ENCODE measurements around the gene MKX. TPM values are rescaled to one million over a fixed set of nuclear protein-coding genes. Genes with fewer than 3 reads are reported as not detected.

The MKX gene
- total and polyA plus RNA-seq, 2 donors (not counting 3 experiments of a cell fraction or from before 2014, with no cell fraction given) = not detected

DNA sequence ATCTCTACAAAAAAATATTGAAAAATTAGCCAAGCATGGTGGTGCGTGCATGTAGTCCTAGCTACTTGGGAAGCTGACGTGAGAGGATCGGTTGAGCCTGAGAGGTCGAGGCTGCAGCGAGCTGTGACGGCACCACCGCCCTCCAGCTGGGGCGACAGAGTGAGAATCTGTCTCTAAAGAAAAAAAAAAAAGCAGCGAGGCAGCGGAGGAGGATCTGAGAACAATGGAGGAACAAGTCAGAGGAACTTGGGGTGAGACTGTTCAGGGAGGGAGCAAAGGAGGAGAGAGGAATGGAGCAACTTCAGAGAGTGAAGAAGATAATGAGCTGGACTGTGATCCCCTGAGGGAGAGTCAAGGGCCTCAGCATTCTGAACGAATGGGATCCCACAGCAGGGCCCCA lies 85.4 kb downstream of the MKX start:
- no peaks in the 10 kb centered on the region for H3K79me2 ChIP-seq (ENCODE audit: control insufficient read depth, insufficient read depth, low read length)
- peaks cover 0 to 8% of the 10 kb centered on the region in 2 experiments for H3K27me3 ChIP-seq (ENCODE audit: control insufficient read depth in 2 of 2, insufficient read depth in 2 of 2, low read length in 2 of 2)
- H3K27ac ChIP-seq (ENCODE audit: insufficient read depth, low read depth, low read length) = no peak overlapping the region
- BruUV-seq (replicated peaks) = no TSS peak
- H3K4me1 ChIP-seq (ENCODE audit: control insufficient read depth, extremely low read depth, insufficient read depth, low read length) = no peaks in the 10 kb centered on the region
- H3K4me3 ChIP-seq (replicated peaks in 1 of 3; ENCODE audit: insufficient read depth in 1 of 3, low read depth in 1 of 3, low read length in 3 of 3) = no peak overlapping the region
- dilution Hi-C loops (cut with MboI; ENCODE audit: extremely low pct_ligation_motif_present, low sequenced_read_pairs) = no loop called here
- ChIA-PET POLR2A (no interaction called here), CTCF (interaction anchor here (2.5 kb wide), 1 partner anchor 581 kb away, joined by 9 read pairs; no protein-coding TSS in a partner anchor)
- H3K4me2 ChIP-seq (ENCODE audit: insufficient read depth, low read length) = no peak overlapping the region
- no peak for TF ChIP-seq JUN (IDR thresholded peaks at IDR 0.05; ENCODE audit: borderline replicate concordance, insufficient read depth, insufficient read length, low read depth)
- TF ChIP-seq FOS (IDR thresholded peaks at IDR 0.05; ENCODE audit: borderline replicate concordance, insufficient read depth, low read length) = no peak
- TF ChIP-seq, protein P1, sequence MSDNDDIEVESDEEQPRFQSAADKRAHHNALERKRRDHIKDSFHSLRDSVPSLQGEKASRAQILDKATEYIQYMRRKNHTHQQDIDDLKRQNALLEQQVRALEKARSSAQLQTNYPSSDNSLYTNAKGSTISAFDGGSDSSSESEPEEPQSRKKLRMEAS (IDR thresholded peaks at IDR 0.05; ENCODE audit: insufficient read depth, insufficient read length) = no peak
- TF ChIP-seq EZH2 (IDR thresholded peaks at IDR 0.05; ENCODE audit: borderline replicate concordance, low read depth, low read length, severe bottlenecking) = no peak
- TF ChIP-seq, protein P2, sequence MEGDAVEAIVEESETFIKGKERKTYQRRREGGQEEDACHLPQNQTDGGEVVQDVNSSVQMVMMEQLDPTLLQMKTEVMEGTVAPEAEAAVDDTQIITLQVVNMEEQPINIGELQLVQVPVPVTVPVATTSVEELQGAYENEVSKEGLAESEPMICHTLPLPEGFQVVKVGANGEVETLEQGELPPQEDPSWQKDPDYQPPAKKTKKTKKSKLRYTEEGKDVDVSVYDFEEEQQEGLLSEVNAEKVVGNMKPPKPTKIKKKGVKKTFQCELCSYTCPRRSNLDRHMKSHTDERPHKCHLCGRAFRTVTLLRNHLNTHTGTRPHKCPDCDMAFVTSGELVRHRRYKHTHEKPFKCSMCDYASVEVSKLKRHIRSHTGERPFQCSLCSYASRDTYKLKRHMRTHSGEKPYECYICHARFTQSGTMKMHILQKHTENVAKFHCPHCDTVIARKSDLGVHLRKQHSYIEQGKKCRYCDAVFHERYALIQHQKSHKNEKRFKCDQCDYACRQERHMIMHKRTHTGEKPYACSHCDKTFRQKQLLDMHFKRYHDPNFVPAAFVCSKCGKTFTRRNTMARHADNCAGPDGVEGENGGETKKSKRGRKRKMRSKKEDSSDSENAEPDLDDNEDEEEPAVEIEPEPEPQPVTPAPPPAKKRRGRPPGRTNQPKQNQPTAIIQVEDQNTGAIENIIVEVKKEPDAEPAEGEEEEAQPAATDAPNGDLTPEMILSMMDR (IDR thresholded peaks at IDR 0.05; ENCODE audit: extremely low read depth in 1 of 2, insufficient read depth in 1 of 2, low read depth in 1 of 2, low read length in 2 of 2) = no peak
- no peak for TF ChIP-seq POLR2A (IDR thresholded peaks at IDR 0.05; ENCODE audit: low read depth, low read length)
- no peak for TF ChIP-seq POLR2AphosphoS5 (IDR thresholded peaks at IDR 0.05; ENCODE audit: insufficient read depth, low read depth, low read length)
- no peak for TF ChIP-seq GATA2 (IDR thresholded peaks at IDR 0.05; ENCODE audit: insufficient read depth, insufficient read length, low read depth, low read length)
- no peak for TF ChIP-seq MYC (IDR thresholded peaks at IDR 0.05; ENCODE audit: low read depth, low read length)
- H3K9me1 ChIP-seq (replicated peaks; ENCODE audit: control insufficient read depth, extremely low read depth, insufficient read depth, low read length) = no peaks in the 10 kb centered on the region
- no peaks in the 10 kb centered on the region for H4K20me1 ChIP-seq (replicated peaks; ENCODE audit: control insufficient read depth, extremely low read depth, insufficient read depth, low read length)
- no peaks in the 10 kb centered on the region for H3K9me3 ChIP-seq (replicated peaks; ENCODE audit: control insufficient read depth, insufficient read depth, low read length)
- H3K36me3 ChIP-seq (ENCODE audit: control insufficient read depth in 2 of 2, extremely low read depth in 1 of 2, insufficient read depth in 2 of 2, low read length in 2 of 2) = no peaks in the 10 kb centered on the region
- H2AFZ ChIP-seq (ENCODE audit: low read depth, low read length) = no peak overlapping the region
- DNase-seq (ENCODE audit: low read depth, low spot score) (no peak), FAIRE-seq (no peak)
- intact Hi-C loops (cut with micrococcal nuclease) = no loop called here
- no peak overlapping the region for H3K9ac ChIP-seq (replicated peaks; ENCODE audit: extremely low read depth, insufficient read depth, low read length)

Measured in endothelial cell of umbilical vein (primary cell).